ENCODE measurements around the gene CRABP1.

Gene CRABP1

GRCh38 chr15:78347586-78348543 is 7.7 kb downstream of the CRABP1 start:
- no peak for DNase-seq (ENCODE audit: low spot score)

- DNase-seq (ENCODE audit: low spot score), result no peak
Measured at GRCh38 chr15:78350058-78350457, 9.9 kb downstream of the CRABP1 start.

GRCh38 chr15:78351539-78351938 is 11.4 kb downstream of the CRABP1 start:
- DNase-seq (ENCODE audit: low spot score), result no peak

- no peak for DNase-seq (ENCODE audit: low spot score)
Measured at GRCh38 chr15:78353093-78353492, 12.9 kb downstream of the CRABP1 start.

GRCh38 chr15:78355177-78355576 is 15.0 kb downstream of the CRABP1 start:
- no peak for DNase-seq (ENCODE audit: low spot score)

- DNase-seq (ENCODE audit: low spot score), result no peak
Measured at GRCh38 chr15:78358102-78358870, 18.1 kb downstream of the CRABP1 start.

GRCh38 chr15:78359041-78359808 is 19.1 kb downstream of the CRABP1 start:
- DNase-seq (ENCODE audit: low spot score), result no peak

- DNase-seq (ENCODE audit: low spot score), result no peak
Measured at GRCh38 chr15:78360367-78360801, 20.2 kb downstream of the CRABP1 start.

GRCh38 chr15:78360958-78361718 is 21.0 kb downstream of the CRABP1 start:
- DNase-seq (ENCODE audit: low spot score), result no peak

GRCh38 chr15:78361771-78362506 is 21.8 kb downstream of the CRABP1 start:
- DNase-seq (ENCODE audit: low spot score), result no peak

- no peak for DNase-seq (ENCODE audit: low spot score)
Measured at GRCh38 chr15:78362716-78363380, 22.7 kb downstream of the CRABP1 start.

- DNase-seq (ENCODE audit: low spot score), result no peak
Measured at GRCh38 chr15:78363381-78363734, 23.2 kb downstream of the CRABP1 start.

- no peak for DNase-seq (ENCODE audit: low spot score)
Measured at GRCh38 chr15:78364233-78364632, 24.1 kb downstream of the CRABP1 start.

- DNase-seq (ENCODE audit: low spot score), result no peak
Measured at GRCh38 chr15:78365917-78366316, 25.8 kb downstream of the CRABP1 start.

- DNase-seq (ENCODE audit: low spot score), result no peak
Measured at GRCh38 chr15:78366342-78366741, 26.2 kb downstream of the CRABP1 start.

GRCh38 chr15:78368651-78369050 is 28.5 kb downstream of the CRABP1 start:
- DNase-seq (ENCODE audit: low spot score), result no peak

GRCh38 chr15:78369161-78369560 is 29.0 kb downstream of the CRABP1 start:
- DNase-seq (ENCODE audit: low spot score), result no peak

GRCh38 chr15:78370013-78370412 is 29.9 kb downstream of the CRABP1 start:
- no peak for DNase-seq (ENCODE audit: low spot score)

- DNase-seq (ENCODE audit: low spot score), result no peak
Measured at GRCh38 chr15:78372880-78373279, 32.7 kb downstream of the CRABP1 start.
